Neural progenitor cell (in vitro differentiated cells): ENCODE data around the gene STAT5B.

Experiments used
- CTCF ChIP-seq: fragments of 200-600 bp; sonication (generic); IDR thresholded peaks from 2 replicates; pipeline ENCODE4 v1.5.1; 2017; ENCODE audit warnings: antibody characterized with exemption, mild to moderate bottlenecking
- EZH2 ChIP-seq: fragments of 200-600 bp; sonication (generic); IDR thresholded peaks from 2 replicates; pipeline ENCODE4 v1.6.1; 2017; ENCODE audit warnings: antibody characterized with exemption, mild to moderate bottlenecking, moderate library complexity

- TF ChIP-seq CTCF (peak; percentile 18), EZH2 (no peak)
Observed at GRCh38 chr17:42309986-42310786, 34.0 kb upstream of the STAT5B start.
